Measurements from ENCODE around the gene DCLK1. TPM values are rescaled to one million over a fixed set of nuclear protein-coding genes. Genes with fewer than 3 reads are reported as not detected.
A peak's percentile ranks its signal among the peaks of the same experiment; 100 is the strongest.

Gene DCLK1
- total and polyA plus RNA-seq, 2 experiments from 2014 or later: 0.48 to 0.65 TPM

DNA sequence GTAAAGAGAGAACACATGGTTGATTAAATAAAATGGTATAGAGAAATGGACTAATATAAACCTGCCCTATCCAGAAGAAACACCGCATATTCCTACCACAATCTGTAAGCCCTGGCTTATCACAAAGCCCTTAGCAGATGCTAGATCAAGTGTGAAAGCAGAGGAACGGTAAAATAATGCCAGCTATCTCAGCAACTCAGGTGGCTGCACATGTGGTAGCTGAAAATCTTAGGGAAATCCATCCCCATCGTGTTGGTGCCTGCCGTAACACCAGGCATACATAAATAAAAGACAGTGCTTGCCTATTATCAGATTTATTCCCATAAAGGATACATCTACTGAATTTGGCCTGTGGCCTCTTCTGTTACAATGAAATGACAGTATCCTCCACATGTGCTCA is 350.6 kb downstream of the DCLK1 start:
- Histone ChIP-seq H3K27ac (no peak overlapping the region), H3K4me2 (ENCODE audit: unreplicated experiment) (no peak overlapping the region), H3K9me3 (ENCODE audit: low read depth) (no peaks in the 10 kb centered on the region), H2AFZ (no peak overlapping the region), H4K20me1 (ENCODE audit: insufficient read depth) (no peaks in the 10 kb centered on the region), H3K36me3 (ENCODE audit: low read depth) (no peaks in the 10 kb centered on the region), H3K79me2 (ENCODE audit: insufficient read depth) (no peaks in the 10 kb centered on the region), H3F3A (ENCODE audit: insufficient read depth) (no peaks in the 10 kb centered on the region), H3K27me3 (replicated peaks; ENCODE audit: insufficient read depth) (no peaks in the 10 kb centered on the region), H3K9ac (no peak overlapping the region), H3K4me3 (no peak overlapping the region), H3K4me1 (ENCODE audit: insufficient read depth) (no peaks in the 10 kb centered on the region), H3K9me2 (ENCODE audit: insufficient read depth) (no peaks in the 10 kb centered on the region)
- TF ChIP-seq EZH2phosphoT487 (IDR thresholded peaks at IDR 0.05; ENCODE audit: insufficient read depth, low read depth): no peak
- 69 to 82% methylated on average over 4 of the region's 4 CpGs for WGBS, 2 experiments (ENCODE audit: low coverage in 1 of 2, low lambda C conversion rate in 2 of 2, missing lambda C conversion rate in 2 of 2)
- in situ Hi-C loops (cut with MboI): no loop called here
- DNase-seq: no peak

DNA sequence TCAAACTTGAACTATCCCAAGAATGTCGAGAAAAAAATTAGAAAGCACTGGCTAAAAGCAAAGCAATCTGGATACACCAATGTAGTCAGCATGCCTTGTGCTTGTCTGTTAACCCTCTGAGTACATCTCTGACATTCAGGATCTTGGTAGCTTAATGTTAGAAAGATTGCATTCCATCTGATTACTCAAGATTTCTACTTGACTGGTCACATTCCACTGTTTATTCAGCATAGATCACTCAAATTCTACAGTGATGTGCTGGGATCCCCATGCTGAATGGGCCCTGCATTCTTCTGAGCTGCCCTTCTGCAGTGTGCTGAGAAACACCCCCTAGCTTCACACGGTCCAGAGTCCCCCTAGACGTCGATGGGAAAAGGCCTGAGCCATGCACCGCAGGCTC is 359.3 kb downstream of the DCLK1 start:
- no peaks in the 10 kb centered on the region for H4K20me1 ChIP-seq (ENCODE audit: insufficient read depth)
- H3K4me2 ChIP-seq (ENCODE audit: unreplicated experiment): peak overlapping the region; percentile 32
- no peak overlapping the region for H3K9ac ChIP-seq
- H3K9me2 ChIP-seq (ENCODE audit: insufficient read depth): no peaks in the 10 kb centered on the region
- H3K4me3 ChIP-seq: 0 out of 2 replicates have a peak overlapping the region, but pooled peaks have one; percentile 4
- H2AFZ ChIP-seq: peak overlapping the region; percentile 3; the same call in 1 of the 2 replicates
- no peaks in the 10 kb centered on the region for H3K9me3 ChIP-seq (ENCODE audit: low read depth)
- peak; percentile 82 for DNase-seq
- peaks cover 14% of the 10 kb centered on the region for H3F3A ChIP-seq (ENCODE audit: insufficient read depth)
- no peaks in the 10 kb centered on the region for H3K27me3 ChIP-seq (replicated peaks; ENCODE audit: insufficient read depth)
- no peak for TF ChIP-seq EZH2phosphoT487 (IDR thresholded peaks at IDR 0.05; ENCODE audit: insufficient read depth, low read depth)
- TF ChIP-seq EZH2 (IDR thresholded peaks at IDR 0.05; ENCODE audit: insufficient read depth, poor library complexity, severe bottlenecking): no peak
- H3K36me3 ChIP-seq (ENCODE audit: low read depth): no peaks in the 10 kb centered on the region
- WGBS, 2 experiments (ENCODE audit: low coverage in 1 of 2, low lambda C conversion rate in 2 of 2, missing lambda C conversion rate in 2 of 2): 22% methylated on average over 5 of the region's 5 CpGs
- in situ Hi-C loops (cut with MboI): no loop called here
- no peaks in the 10 kb centered on the region for H3K79me2 ChIP-seq (ENCODE audit: insufficient read depth)
- peak overlapping the region; percentile 39 for H3K27ac ChIP-seq
- H3K4me1 ChIP-seq (ENCODE audit: insufficient read depth): peaks cover 29% of the 10 kb centered on the region

DNA sequence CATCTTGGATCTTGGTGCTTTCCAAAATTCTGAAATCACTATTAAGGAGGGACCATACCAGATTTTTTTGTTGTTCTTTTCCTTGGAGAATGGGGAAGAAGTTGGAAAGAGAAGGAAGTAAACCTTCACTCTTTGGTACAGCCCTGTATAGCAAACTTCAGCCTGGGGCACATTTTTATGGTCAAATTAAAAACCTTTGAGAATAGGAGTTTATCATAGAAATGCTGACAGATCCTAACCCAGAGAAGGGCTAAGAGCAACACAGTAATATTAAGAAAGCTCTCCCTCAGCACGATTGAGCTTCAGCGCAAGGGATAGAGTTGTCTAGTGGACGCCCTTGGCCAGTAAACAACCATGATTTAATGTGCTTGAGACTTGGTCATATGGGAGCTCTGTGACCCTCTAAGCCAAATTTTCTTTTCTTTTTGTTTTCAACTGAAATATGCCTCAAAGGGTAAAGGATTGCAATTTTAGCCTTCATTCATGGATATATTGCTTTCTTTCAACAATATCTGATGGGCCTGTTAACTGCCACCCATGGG is 360.4 kb downstream of the DCLK1 start:
- no peaks in the 10 kb centered on the region for H3K36me3 ChIP-seq (ENCODE audit: low read depth)
- H3K9ac ChIP-seq: no peak overlapping the region
- peaks cover 14% of the 10 kb centered on the region for H3F3A ChIP-seq (ENCODE audit: insufficient read depth)
- no peak for DNase-seq
- H3K27ac ChIP-seq: no peak overlapping the region
- H3K79me2 ChIP-seq (ENCODE audit: insufficient read depth): no peaks in the 10 kb centered on the region
- H3K4me3 ChIP-seq: no peak overlapping the region
- no peaks in the 10 kb centered on the region for H3K27me3 ChIP-seq (replicated peaks; ENCODE audit: insufficient read depth)
- H3K4me1 ChIP-seq (ENCODE audit: insufficient read depth): peaks cover 29% of the 10 kb centered on the region
- TF ChIP-seq EZH2 (IDR thresholded peaks at IDR 0.05; ENCODE audit: insufficient read depth, poor library complexity, severe bottlenecking) (no peak), EZH2phosphoT487 (IDR thresholded peaks at IDR 0.05; ENCODE audit: insufficient read depth, low read depth) (no peak)
- no peaks in the 10 kb centered on the region for H3K9me3 ChIP-seq (ENCODE audit: low read depth)
- in situ Hi-C loops (cut with MboI): no loop called here
- WGBS, 2 experiments (ENCODE audit: low coverage in 1 of 2, low lambda C conversion rate in 2 of 2, missing lambda C conversion rate in 2 of 2): 71 to 74% methylated on average over 3 of the region's 3 CpGs
- H3K9me2 ChIP-seq (ENCODE audit: insufficient read depth): no peaks in the 10 kb centered on the region
- H3K4me2 ChIP-seq (ENCODE audit: unreplicated experiment): peak overlapping the region; percentile 32
- 0 out of 2 replicates have a peak overlapping the region, but pooled peaks have one; percentile 3 for H2AFZ ChIP-seq
- no peaks in the 10 kb centered on the region for H4K20me1 ChIP-seq (ENCODE audit: insufficient read depth)

DNA sequence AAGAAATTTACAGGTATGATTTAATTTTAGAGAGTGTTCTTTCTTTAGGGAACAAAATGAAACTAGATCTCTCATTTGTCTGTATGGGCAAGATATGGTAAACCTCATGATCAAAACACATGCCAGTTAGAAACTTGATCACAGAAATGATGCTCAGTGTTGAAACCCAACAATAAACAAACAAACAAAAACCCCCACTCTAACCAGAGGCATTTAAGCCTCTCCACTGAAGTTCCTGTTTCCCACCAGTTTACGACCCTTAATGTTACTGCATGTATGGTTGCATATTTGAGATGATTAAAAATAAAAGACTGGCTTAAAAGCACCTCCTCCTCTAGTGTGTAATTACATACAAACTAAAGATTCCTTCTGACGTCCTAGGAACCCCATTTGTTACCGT is 361.4 kb downstream of the DCLK1 start:
- H2AFZ ChIP-seq: 0 out of 2 replicates have a peak overlapping the region, but pooled peaks have one; percentile 24
- no peaks in the 10 kb centered on the region for H3K9me3 ChIP-seq (ENCODE audit: low read depth)
- no peak overlapping the region for H3K9ac ChIP-seq
- no peaks in the 10 kb centered on the region for H3K36me3 ChIP-seq (ENCODE audit: low read depth)
- H3K4me3 ChIP-seq: no peak overlapping the region
- no peaks in the 10 kb centered on the region for H3K79me2 ChIP-seq (ENCODE audit: insufficient read depth)
- 69 to 70% methylated on average over 3 of the region's 3 CpGs for WGBS, 2 experiments (ENCODE audit: low coverage in 1 of 2, low lambda C conversion rate in 2 of 2, missing lambda C conversion rate in 2 of 2)
- no peak overlapping the region for H3K27ac ChIP-seq
- H3K4me1 ChIP-seq (ENCODE audit: insufficient read depth): peaks cover 37% of the 10 kb centered on the region
- H3K4me2 ChIP-seq (ENCODE audit: unreplicated experiment): no peak overlapping the region
- H3K9me2 ChIP-seq (ENCODE audit: insufficient read depth): no peaks in the 10 kb centered on the region
- DNase-seq: no peak
- H3K27me3 ChIP-seq (replicated peaks; ENCODE audit: insufficient read depth): no peaks in the 10 kb centered on the region
- H4K20me1 ChIP-seq (ENCODE audit: insufficient read depth): no peaks in the 10 kb centered on the region
- peaks cover 19% of the 10 kb centered on the region for H3F3A ChIP-seq (ENCODE audit: insufficient read depth)
- in situ Hi-C loops (cut with MboI): no loop called here
- TF ChIP-seq EZH2 (IDR thresholded peaks at IDR 0.05; ENCODE audit: insufficient read depth, poor library complexity, severe bottlenecking): no peak

DNA sequence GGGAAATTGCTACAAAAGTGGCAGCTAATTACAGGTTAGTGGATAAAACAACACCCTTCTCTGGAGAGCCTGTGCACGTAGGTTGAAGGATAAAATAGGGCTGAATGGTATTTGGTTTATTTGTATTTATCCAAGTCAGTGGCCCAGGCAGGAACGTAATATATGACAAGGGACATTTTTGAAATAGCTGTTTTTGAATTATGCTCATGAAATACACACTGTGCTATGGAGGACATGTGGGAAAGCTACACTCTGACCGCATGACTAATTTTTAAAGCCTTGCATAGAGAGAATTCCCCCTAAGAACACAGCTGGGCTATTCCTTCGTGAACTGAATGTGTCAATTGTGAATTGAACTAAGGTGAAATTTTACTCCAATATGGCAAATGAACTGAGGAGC is 362.6 kb downstream of the DCLK1 start:
- no peak for DNase-seq
- WGBS, 2 experiments (ENCODE audit: low coverage in 1 of 2, low lambda C conversion rate in 2 of 2, missing lambda C conversion rate in 2 of 2): 83 to 94% methylated on average over 4 of the region's 4 CpGs
- H3K9ac ChIP-seq: no peak overlapping the region

More for the DNA sequence above, 362.6 kb downstream of the DCLK1 start:
- Histone ChIP-seq H3K27ac (no peak overlapping the region), H2AFZ (no peak overlapping the region), H3K9me2 (ENCODE audit: insufficient read depth) (no peaks in the 10 kb centered on the region), H3K4me3 (no peak overlapping the region), H3K4me1 (ENCODE audit: insufficient read depth) (peaks cover 45% of the 10 kb centered on the region), H3K27me3 (replicated peaks; ENCODE audit: insufficient read depth) (no peaks in the 10 kb centered on the region), H3K4me2 (ENCODE audit: unreplicated experiment) (no peak overlapping the region), H4K20me1 (ENCODE audit: insufficient read depth) (no peaks in the 10 kb centered on the region), H3K9me3 (ENCODE audit: low read depth) (no peaks in the 10 kb centered on the region), H3F3A (ENCODE audit: insufficient read depth) (peaks cover 25% of the 10 kb centered on the region), H3K36me3 (ENCODE audit: low read depth) (no peaks in the 10 kb centered on the region), H3K79me2 (ENCODE audit: insufficient read depth) (no peaks in the 10 kb centered on the region)
- in situ Hi-C loops (cut with MboI): no loop called here
- TF ChIP-seq EZH2phosphoT487 (IDR thresholded peaks at IDR 0.05; ENCODE audit: insufficient read depth, low read depth) (no peak), EZH2 (IDR thresholded peaks at IDR 0.05; ENCODE audit: insufficient read depth, poor library complexity, severe bottlenecking) (no peak)
